AG04450 (cell line): Measurements from ENCODE around the gene CLPSL1. TPM values are rescaled to one million over a fixed set of nuclear protein-coding genes. Genes with fewer than 3 reads are reported as not detected.

Experiments
- CTCF ChIA-PET: fragments of 300-600, 350-600 bp; formaldehyde crosslinking; extraction: SDS; loops from one replicate; lab custom pipeline; 2022; ENCODE audit warnings: antibody characterized with exemption, inconsistent platforms; lab: Charles Lee
- POLR2A ChIA-PET: fragments of 350-600 bp; formaldehyde crosslinking; extraction: SDS; loops from one replicate; lab custom pipeline; 2021; ENCODE audit warnings: antibody characterized with exemption, inconsistent platforms; lab: Yijun Ruan, JAX
- DNase-seq: peaks from one replicate; pipeline ENCODE4 v3.0.0-alpha.2; 2011; ENCODE audit warnings: low read depth, low spot score
- H3K27ac ChIP-seq: one replicate; pipeline ENCODE4 v1.5.1; 2012; ENCODE audit warnings: low read depth, low read length, control low read depth
- H3K27me3 ChIP-seq: one replicate; pipeline ENCODE4 v1.6.0; 2012; ENCODE audit warnings: low read length; ENCODE audit not compliant: control insufficient read depth, insufficient read depth
- H3K4me3 ChIP-seq: 2 replicates; pipeline ENCODE4 v1.5.1; 2011; ENCODE audit warnings: mild to moderate bottlenecking, low read depth, low read length, control low read depth
- H3K9me3 ChIP-seq: 2 replicates; pipeline ENCODE4 v1.5.1; 2012; ENCODE audit warnings: low read length; ENCODE audit not compliant: control insufficient read depth, insufficient read depth
- CTCF ChIP-seq: IDR thresholded peaks from 2 replicates; pipeline ENCODE4 v1.5.1; 2011; ENCODE audit warnings: low read depth, low read length, control low read depth, inconsistent platforms
- polyA plus RNA-seq: library from polyadenylated mRNA; depleted of rRNA; stranded (reverse); fragments of >200 nt; gene quantifications from 2 replicates; pipeline ENCODE4 v1.2.3, GENCODE V29; 2011

The CLPSL1 gene
- polyA plus RNA-seq, 1 experiment: not detected

- Histone ChIP-seq H3K27ac (no peak overlapping the region), H3K9me3 (no peaks in the 10 kb centered on the region; the same call in 1 of the 2 replicates), H3K27me3 (peaks cover 4% of the 10 kb centered on the region), H3K4me3 (no peak overlapping the region)
- TF ChIP-seq CTCF: no peak
- no peak for DNase-seq
- ChIA-PET CTCF (interaction anchor here (0.5 to 7.6 kb wide), 14 partner anchors 9 to 369 kb away, joined by 3 to 143 read pairs (median 9); no protein-coding TSS in a partner anchor), POLR2A (no interaction called here)
Observed at GRCh38 chr6:35735452-35735851, 45.4 kb upstream of the CLPSL1 start.

GRCh38 chr6:35736253-35736894, 44.4 kb upstream of the CLPSL1 start:
- CTCF ChIA-PET: interaction anchor here (0.6 to 7.6 kb wide), 38 partner anchors 10 to 470 kb away, joined by 3 to 143 read pairs (median 5); no protein-coding TSS in a partner anchor
- Histone ChIP-seq H3K27ac (no peak overlapping the region), H3K9me3 (no peaks in the 10 kb centered on the region; the same call in 1 of the 2 replicates), H3K4me3 (no peak overlapping the region), H3K27me3 (peaks cover 4% of the 10 kb centered on the region)
- POLR2A ChIA-PET: interaction anchor here (0.5 to 0.6 kb wide), 2 partner anchors 40 to 148 kb away, joined by 3 to 6 read pairs; no protein-coding TSS in a partner anchor
- no peak for DNase-seq
- peak; percentile 95 for TF ChIP-seq CTCF

DNA sequence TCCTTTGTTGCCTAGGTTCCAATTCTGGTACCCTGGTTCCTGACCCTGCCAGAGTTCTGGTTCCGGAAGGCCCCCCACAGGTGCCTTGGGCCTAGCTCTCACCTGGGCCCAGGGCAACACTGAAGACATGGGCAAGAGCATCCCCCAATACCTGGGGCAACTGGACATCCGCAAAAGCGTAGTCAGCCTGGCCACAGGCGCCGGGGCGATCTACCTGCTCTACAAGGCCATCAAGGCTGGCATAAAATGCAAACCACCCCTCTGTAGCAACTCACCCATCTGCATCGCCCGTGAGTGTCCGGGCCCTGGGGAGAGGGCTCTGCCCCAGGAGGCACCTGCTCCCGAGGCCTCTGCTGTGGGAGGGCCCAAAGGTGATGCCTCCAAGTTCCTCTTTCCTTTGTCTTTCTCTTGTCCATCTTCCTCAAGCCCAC, 43.8 kb upstream of the CLPSL1 start, which contains the start of gene ARMC12:
TSS of gene ARMC12 (plus strand) at position 51 of the 431 bp plus-strand sequence. CDS start at position 128, 77 bp downstream.
- no peak for DNase-seq
- Histone ChIP-seq H3K9me3 (no peaks in the 10 kb centered on the region), H3K4me3 (no peak within 1 kb of the TSS), H3K27ac (no peak within 1 kb of the TSS), H3K27me3 (peaks cover 4% of the 10 kb centered on the region)
- ChIA-PET POLR2A (interaction anchor here (0.6 kb wide), 2 partner anchors 129 to 247 kb away, joined by 3 to 6 read pairs; no protein-coding TSS in a partner anchor), CTCF (interaction anchor here (0.6 to 7.6 kb wide), 43 partner anchors 10 to 471 kb away, joined by 3 to 143 read pairs (median 5); no protein-coding TSS in a partner anchor)
- no peak for TF ChIP-seq CTCF

DNA sequence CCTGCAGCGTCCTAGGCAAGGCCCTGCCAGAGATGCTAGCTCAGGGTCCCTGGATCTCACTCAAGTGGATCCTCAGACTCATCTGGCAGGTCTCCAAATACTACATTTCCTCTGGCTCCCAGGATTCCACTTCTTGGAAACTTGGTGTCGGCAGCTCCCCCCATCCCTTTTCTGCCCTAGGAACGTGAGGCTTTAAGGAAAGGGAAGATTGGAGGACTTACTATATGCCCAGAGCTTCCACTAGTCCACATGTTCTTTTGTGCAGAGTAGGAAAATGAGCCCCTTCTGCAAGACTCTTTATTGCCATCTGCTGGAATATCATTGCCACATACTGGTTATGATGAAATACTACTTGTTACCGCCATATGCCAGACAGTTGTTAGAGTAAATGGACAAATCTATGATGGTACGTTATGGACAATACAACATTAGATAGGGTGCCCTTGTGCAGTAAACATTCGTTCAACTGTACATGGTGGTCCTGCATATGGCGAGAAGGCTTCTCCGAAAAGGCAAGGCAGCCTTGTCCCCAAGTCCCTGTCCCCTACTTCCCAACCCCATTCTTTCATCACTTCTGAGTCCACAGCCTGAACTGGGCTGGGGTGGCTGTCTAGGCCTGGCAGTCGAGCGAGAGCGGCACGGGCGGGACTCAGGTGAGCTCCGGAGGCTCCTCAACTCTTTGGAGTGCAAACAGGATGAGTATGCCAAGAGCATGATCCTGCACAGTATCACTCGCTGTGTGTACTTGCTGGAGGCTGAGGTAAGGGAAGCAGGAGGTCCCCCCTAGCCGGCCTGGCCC, 43.2 kb upstream of the CLPSL1 start:
- Histone ChIP-seq H3K4me3 (no peak overlapping the region), H3K9me3 (no peaks in the 10 kb centered on the region), H3K27me3 (peaks cover 4% of the 10 kb centered on the region), H3K27ac (no peak overlapping the region)
- CTCF ChIA-PET: interaction anchor here (0.6 to 7.6 kb wide), 35 partner anchors 10 to 357 kb away, joined by 3 to 143 read pairs (median 6); no protein-coding TSS in a partner anchor
- peak; percentile 91 for TF ChIP-seq CTCF
- POLR2A ChIA-PET: interaction anchor here (0.6 kb wide), 2 partner anchors 130 to 247 kb away, joined by 3 to 6 read pairs; no protein-coding TSS in a partner anchor
- peak; percentile 77 for DNase-seq
